HepG2 (cell line): Measurements from ENCODE around the gene TCEAL9. TPM values are rescaled to one million over a fixed set of nuclear protein-coding genes. Genes with fewer than 3 reads are reported as not detected.

ENCODE experiments used
- ATAC-seq: fragments of 200-7000 bp; cut with Tn5 transposase; 3 replicates; pipeline ENCODE4 v1.9.1; 2020; ENCODE audit warnings: mild to moderate bottlenecking, moderate library complexity
- BruUV-seq: library from RNA; stranded (reverse); fragments of 400-500 nt; replicated peaks from 2 replicates; lab custom pipeline; 2021; lab: Mats Ljungman, UMichigan
- CTCF ChIA-PET: fragments of 300-600 bp; formaldehyde crosslinking; extraction: SDS; loops from one replicate; lab custom pipeline; 2021; ENCODE audit warnings: low total read pairs, inconsistent platforms, low intra/inter-chr PET ratio; lab: Yijun Ruan, JAX
- POLR2A ChIA-PET: fragments of 350-600 bp; sonication (Branson Sonifier 250); formaldehyde crosslinking; loops from one replicate; lab custom pipeline; 2020; ENCODE audit warnings: antibody characterized with exemption, inconsistent platforms; lab: Yijun Ruan, JAX
- DNase-seq: peaks from one replicate; pipeline ENCODE4 v3.0.0-alpha.2; 2015; ENCODE audit warnings: low spot score
- FAIRE-seq: peaks from 3 replicates; lab custom pipeline; 2011; peaks lifted over from hg19 to GRCh38; lab: Jason Lieb, UNC
- H2AFZ ChIP-seq: one replicate; pipeline ENCODE4 v1.6.1; 2011; ENCODE audit warnings: low read length, inconsistent platforms
- H3K27ac ChIP-seq: fragments of 300-600 bp; 3 replicates; pipeline ENCODE4 v1.8.0; 2011; ENCODE audit warnings: mixed run types, mild to moderate bottlenecking, mixed read lengths, low read length, inconsistent platforms; ENCODE audit not compliant: insufficient read depth; ENCODE audit errors: extremely low read length
- H3K27me3 ChIP-seq, 2 experiments: fragments of 200-600 bp in 1 of 2; 2 replicates in 1 of 2; 3 replicates in 1 of 2; pipeline versions ENCODE4 v1.6.0 to v1.8.0; 2011; ENCODE audit warnings: low read length in 2 of 2, mild to moderate bottlenecking in 2 of 2, moderate library complexity in 2 of 2, inconsistent platforms in 1 of 2; ENCODE audit not compliant: insufficient read depth in 2 of 2, control insufficient read depth in 1 of 2
- H3K36me3 ChIP-seq, 2 experiments: fragments of 200-600 bp in 1 of 2; replicated peaks in 1 of 2; 2 replicates in 1 of 2; 3 replicates in 1 of 2; pipeline versions ENCODE4 v1.5.1 to v1.8.0; 2011; ENCODE audit warnings: low read length in 2 of 2, inconsistent platforms in 1 of 2; ENCODE audit not compliant: insufficient read depth in 2 of 2, control insufficient read depth in 1 of 2
- H3K4me1 ChIP-seq: 2 replicates; pipeline ENCODE4 v1.5.1; 2012; ENCODE audit warnings: low read length, inconsistent platforms; ENCODE audit not compliant: insufficient read depth
- H3K4me2 ChIP-seq: 2 replicates; pipeline ENCODE4 v1.6.0; 2011; ENCODE audit warnings: low read depth, low read length, inconsistent platforms
- H3K4me3 ChIP-seq, 3 experiments: fragments of 200-600 bp in 1 of 3; sonication (generic), shearing (Covaris generic) in 1 of 3; replicated peaks in 1 of 3; 2 replicates each; pipeline ENCODE4 v1.5.1; 2011 to 2016; ENCODE audit warnings: low read length in 3 of 3, inconsistent platforms in 2 of 3, low read depth in 2 of 3, mild to moderate bottlenecking in 2 of 3, control low read depth in 1 of 3, mixed read lengths in 1 of 3; ENCODE audit not compliant: insufficient read depth in 1 of 3
- H3K79me2 ChIP-seq: one replicate; pipeline ENCODE4 v1.6.1; 2011; ENCODE audit warnings: low read length, inconsistent platforms; ENCODE audit not compliant: insufficient read depth
- H3K9ac ChIP-seq: 2 replicates; pipeline ENCODE4 v1.6.0; 2011; ENCODE audit warnings: mild to moderate bottlenecking, low read depth, low read length, inconsistent platforms; ENCODE audit not compliant: insufficient read depth
- H3K9me3 ChIP-seq: 2 replicates; pipeline ENCODE4 v1.5.1; 2012; ENCODE audit warnings: mild to moderate bottlenecking, low read length
- H4K20me1 ChIP-seq: 2 replicates; pipeline ENCODE4 v1.6.0; 2011; ENCODE audit warnings: inconsistent platforms, mild to moderate bottlenecking, low read length, moderate library complexity; ENCODE audit not compliant: insufficient read depth
- ATF4 ChIP-seq, 2 experiments: fragments of 450-650 bp in 1 of 2; sonication (generic) in 1 of 2; formaldehyde crosslinking; IDR thresholded peaks; 2 replicates each; pipeline versions ENCODE4 v1.5.0 to v1.8.0; 2020 to 2022; ENCODE audit warnings: mild to moderate bottlenecking in 1 of 2, missing genetic modification reagents in 1 of 2
- FOXC1 ChIP-seq: sonication (generic); formaldehyde crosslinking; IDR thresholded peaks from 2 replicates; pipeline ENCODE4 v1.8.0; 2022; ENCODE audit warnings: mild to moderate bottlenecking, missing genetic modification reagents, borderline replicate concordance
- HINFP ChIP-seq: sonication (generic); formaldehyde crosslinking; IDR thresholded peaks from 2 replicates; pipeline ENCODE4 v1.4.0; 2020; ENCODE audit warnings: low read depth, mild to moderate bottlenecking, missing genetic modification reagents
- HNRNPK ChIP-seq: fragments of 200-400 bp; formaldehyde crosslinking; IDR thresholded peaks from 2 replicates; pipeline ENCODE4 v1.6.1; 2018; ENCODE audit warnings: low read length, low read depth, moderate library complexity, mild to moderate bottlenecking; ENCODE audit not compliant: poor library complexity, severe bottlenecking
- MNT ChIP-seq: fragments of 450-650 bp; IDR thresholded peaks from 2 replicates; pipeline ENCODE4 v1.6.1; 2016
- PBX3 ChIP-seq: sonication (generic); formaldehyde crosslinking; IDR thresholded peaks from 2 replicates; pipeline ENCODE4 v1.8.1; 2023; ENCODE audit warnings: missing genetic modification reagents, inconsistent platforms, borderline replicate concordance
- RBFOX2 ChIP-seq: fragments of 200-400 bp; formaldehyde crosslinking; IDR thresholded peaks from 2 replicates; pipeline ENCODE4 v1.6.1; 2017; ENCODE audit warnings: low read depth, mild to moderate bottlenecking, low read length
- SATB2 ChIP-seq: sonication (generic); formaldehyde crosslinking; IDR thresholded peaks from 2 replicates; pipeline ENCODE4 v1.5.0; 2020; ENCODE audit warnings: missing genetic modification reagents
- ZNF44 ChIP-seq: sonication (generic); formaldehyde crosslinking; IDR thresholded peaks from 2 replicates; pipeline ENCODE4 v1.5.1; 2020; ENCODE audit warnings: mild to moderate bottlenecking, missing genetic modification reagents
- ZNF530 ChIP-seq: sonication (generic); formaldehyde crosslinking; IDR thresholded peaks from 2 replicates; pipeline ENCODE4 v1.5.0; 2020; ENCODE audit warnings: low read depth, mild to moderate bottlenecking, missing genetic modification reagents
- ZNF766 ChIP-seq: sonication (generic); formaldehyde crosslinking; IDR thresholded peaks from 2 replicates; pipeline ENCODE4 v1.5.0; 2020; ENCODE audit warnings: missing genetic modification reagents, borderline replicate concordance
- WGBS: methylation state at CpG from one replicate; pipeline ENCODE4 v1.1.6; 2017; ENCODE audit warnings: low lambda C conversion rate; 5-methylcytosine and 5-hydroxymethylcytosine counted together
- in situ Hi-C: cut with HindIII; loops from 2 replicates; pipeline ENCODE4 v1.10.0; 2017; ENCODE audit warnings: low pct_unique_long_range_greater_than_20kb; ENCODE audit not compliant: extremely low pct_ligation_motif_present
- intact Hi-C: fragments of 100-400 bp; cut with micrococcal nuclease; formaldehyde crosslinking; loops from one replicate; pipeline ENCODE4 v1.10.0; 2022; ENCODE audit not compliant: unreplicated experiment
- polyA plus RNA-seq, 8 experiments: library from polyadenylated mRNA; depleted of rRNA in 3 of 8; stranded (reverse) in 7 of 8; unstranded in 1 of 8; fragments of >200 nt; fragmentation: Illumina TruSeq in 4 of 8; extraction: Trizol in 4 of 8; gene quantifications; 2 replicates each; pipeline versions ENCODE4 v1.2.1 to v1.2.3, GENCODE V29; 2011 to 2016; ENCODE audit warnings: low read depth in 4 of 8, missing spikeins in 1 of 8, mixed read lengths in 1 of 8; ENCODE audit not compliant: insufficient read depth in 1 of 8
- total RNA-seq, 5 experiments: library from RNA; depleted of rRNA; stranded (reverse); fragments of >200 nt; fragmentation: Illumina TruSeq; extraction: Trizol; gene quantifications; 2 replicates each; pipeline ENCODE4 v1.2.3, GENCODE V29; 2016; ENCODE audit warnings: low read depth in 1 of 5

Gene TCEAL9
- total and polyA plus RNA-seq, 2 of the 13 experiments (the other 11 are each of a cell fraction or from before 2014, with no cell fraction given): 15.8 to 45.8 TPM

- Histone ChIP-seq H3K79me2 (no peaks in the 10 kb centered on the region), H3K9me3 (no peaks in the 10 kb centered on the region), H3K4me2 (no peak overlapping the region), H3K27me3 (no peaks in the 10 kb centered on the region), H3K4me1 (0 out of 2 replicates have a peak, but pooled peaks cover 6% of the 10 kb centered on the region), H3K36me3 (no peaks in the 10 kb centered on the region), H2AFZ (no peak overlapping the region), H3K27ac (no peak overlapping the region), H3K9ac (no peak overlapping the region), H4K20me1 (no peaks in the 10 kb centered on the region), H3K4me3 (no peak overlapping the region)
- no TSS peak for BruUV-seq
- ChIA-PET POLR2A (no interaction called here), CTCF (no interaction called here)
- FAIRE-seq (no peak), DNase-seq (no peak), ATAC-seq (no peak)
- 88% methylated on average over 2 of the region's 2 CpGs for WGBS
- in situ Hi-C loops: no loop called here
- intact Hi-C loops: no loop called here
- no peak for TF ChIP-seq ZNF530
- TF ChIP-seq ZNF766 (CRISPR knock-in tag): no peak
- TF ChIP-seq MNT: no peak
- no peak for TF ChIP-seq RBFOX2
- TF ChIP-seq SATB2 (CRISPR knock-in tag): no peak
- no peak for TF ChIP-seq ZNF44 (CRISPR knock-in tag)
- TF ChIP-seq ATF4 (CRISPR knock-in tag; IDR thresholded peaks at IDR 0.05): no peak
- TF ChIP-seq FOXC1 (CRISPR knock-in tag): no peak
- TF ChIP-seq PBX3: no peak
- no peak for TF ChIP-seq HNRNPK
- TF ChIP-seq HINFP (CRISPR knock-in tag): no peak
Measured at GRCh38 chrX:103378990-103379389, 22.7 kb downstream of the TCEAL9 start.
